ENCODE results near the gene EGLN3. TPM values are rescaled to one million over a fixed set of nuclear protein-coding genes. Genes with fewer than 3 reads are reported as not detected.

EGLN3 gene
- total and polyA plus RNA-seq, 10 of the 15 experiments (the other 5 are each of a cell fraction or from before 2014, with no cell fraction given), result 0.42 to 8.1 (median 2.0) TPM

GRCh38 chr14:33972583-33973081, 21.8 kb upstream of the EGLN3 start (continued):
- TF ChIP-seq MLLT1 (IDR thresholded peaks at IDR 0.05) (no peak), STAT1 (conservative IDR thresholded peaks at IDR 0.05) (no peak), ZBTB11 (CRISPR knock-in tag; IDR thresholded peaks at IDR 0.05) (no peak), CBX5 (IDR thresholded peaks at IDR 0.05; ENCODE audit: low read depth) (0 out of 2 replicates have a peak, but pooled peaks have one; percentile 21), IRF5 (IDR thresholded peaks at IDR 0.05; ENCODE audit: borderline replicate concordance) (no peak), ZNF592 (IDR thresholded peaks at IDR 0.05) (no peak), ZNF384 (IDR thresholded peaks at IDR 0.05; ENCODE audit: borderline replicate concordance, low read depth, low read length) (0 out of 2 replicates have a peak, but pooled peaks have one; percentile 6), EED (IDR thresholded peaks at IDR 0.05; ENCODE audit: low read depth) (peak; percentile 49; the same call in 1 of the 2 replicates), EGR1 (IDR thresholded peaks at IDR 0.05; ENCODE audit: borderline replicate concordance in 1 of 2, low read depth in 2 of 2, low read length in 2 of 2) (no peak), MXI1 (IDR thresholded peaks at IDR 0.05; ENCODE audit: low read depth, low read length) (peak; percentile 48; the same call in 1 of the 2 replicates), E2F8 (IDR thresholded peaks at IDR 0.05; ENCODE audit: low read depth, partially characterized antibody) (no peak), FOS (IDR thresholded peaks at IDR 0.05; ENCODE audit: borderline replicate concordance, extremely low read depth, insufficient read length) (no peak)

Measured in GM12878 (cell line).